ENCODE results near the gene DAPK2.

Gene DAPK2

DNA sequence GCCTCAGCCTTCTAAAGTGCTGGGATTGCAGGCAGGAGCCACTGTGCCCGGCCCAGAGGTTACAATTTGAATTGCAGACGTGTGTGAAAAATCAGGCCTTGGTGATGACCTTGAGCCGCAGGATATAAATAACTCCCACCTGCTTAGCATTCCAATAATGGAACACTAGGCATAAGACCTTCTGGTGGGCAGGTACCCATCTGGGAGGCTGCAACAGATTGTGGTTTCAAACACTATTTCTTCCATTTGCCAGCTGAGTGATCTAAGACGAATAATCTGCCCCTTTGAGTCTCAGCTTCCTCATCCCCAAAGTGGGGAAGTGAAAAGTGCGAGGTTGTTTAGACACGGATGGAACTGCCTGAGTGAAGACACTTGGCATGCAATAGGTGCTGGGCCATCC is 164.9 kb downstream of the DAPK2 start:
- in situ Hi-C loops (cut with MboI; ENCODE audit: low pct_unique_long_range_greater_than_20kb, low sequenced_read_pairs, unreplicated experiment): loop anchor here (25.0 kb wide), 1 partner anchor 394 kb away; no protein-coding TSS in a partner anchor
- DNase-seq (ENCODE audit: low spot score): no peak
- TF ChIP-seq, protein P1, sequence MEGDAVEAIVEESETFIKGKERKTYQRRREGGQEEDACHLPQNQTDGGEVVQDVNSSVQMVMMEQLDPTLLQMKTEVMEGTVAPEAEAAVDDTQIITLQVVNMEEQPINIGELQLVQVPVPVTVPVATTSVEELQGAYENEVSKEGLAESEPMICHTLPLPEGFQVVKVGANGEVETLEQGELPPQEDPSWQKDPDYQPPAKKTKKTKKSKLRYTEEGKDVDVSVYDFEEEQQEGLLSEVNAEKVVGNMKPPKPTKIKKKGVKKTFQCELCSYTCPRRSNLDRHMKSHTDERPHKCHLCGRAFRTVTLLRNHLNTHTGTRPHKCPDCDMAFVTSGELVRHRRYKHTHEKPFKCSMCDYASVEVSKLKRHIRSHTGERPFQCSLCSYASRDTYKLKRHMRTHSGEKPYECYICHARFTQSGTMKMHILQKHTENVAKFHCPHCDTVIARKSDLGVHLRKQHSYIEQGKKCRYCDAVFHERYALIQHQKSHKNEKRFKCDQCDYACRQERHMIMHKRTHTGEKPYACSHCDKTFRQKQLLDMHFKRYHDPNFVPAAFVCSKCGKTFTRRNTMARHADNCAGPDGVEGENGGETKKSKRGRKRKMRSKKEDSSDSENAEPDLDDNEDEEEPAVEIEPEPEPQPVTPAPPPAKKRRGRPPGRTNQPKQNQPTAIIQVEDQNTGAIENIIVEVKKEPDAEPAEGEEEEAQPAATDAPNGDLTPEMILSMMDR (IDR thresholded peaks at IDR 0.05; ENCODE audit: extremely low read depth, insufficient read depth, missing control alignments): no peak

DNA sequence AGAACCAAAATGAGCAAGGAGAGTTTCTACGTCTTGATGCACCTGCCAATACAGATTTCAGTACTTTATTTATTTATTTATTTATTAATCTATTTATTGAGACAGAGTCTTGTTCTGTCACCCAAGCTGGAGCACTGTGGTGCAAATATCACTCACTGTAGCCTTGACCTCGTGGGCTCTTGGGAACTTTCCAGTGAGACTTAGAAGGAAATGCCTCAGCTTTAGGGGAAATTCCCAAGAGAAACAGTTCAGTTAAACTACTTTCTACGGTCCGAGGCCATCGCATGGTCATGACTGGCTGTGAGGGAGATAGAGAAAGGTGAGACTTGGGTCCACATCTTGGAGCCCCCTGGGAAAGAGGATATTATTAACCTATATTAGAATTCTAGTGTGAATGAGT is 165.5 kb downstream of the DAPK2 start:
- no peak for DNase-seq (ENCODE audit: low spot score)
- in situ Hi-C loops (cut with MboI; ENCODE audit: low pct_unique_long_range_greater_than_20kb, low sequenced_read_pairs, unreplicated experiment): loop anchor here (25.0 kb wide), 1 partner anchor 393 kb away; no protein-coding TSS in a partner anchor
- TF ChIP-seq, protein P1 (IDR thresholded peaks at IDR 0.05; ENCODE audit: extremely low read depth, insufficient read depth, missing control alignments): no peak

DNA sequence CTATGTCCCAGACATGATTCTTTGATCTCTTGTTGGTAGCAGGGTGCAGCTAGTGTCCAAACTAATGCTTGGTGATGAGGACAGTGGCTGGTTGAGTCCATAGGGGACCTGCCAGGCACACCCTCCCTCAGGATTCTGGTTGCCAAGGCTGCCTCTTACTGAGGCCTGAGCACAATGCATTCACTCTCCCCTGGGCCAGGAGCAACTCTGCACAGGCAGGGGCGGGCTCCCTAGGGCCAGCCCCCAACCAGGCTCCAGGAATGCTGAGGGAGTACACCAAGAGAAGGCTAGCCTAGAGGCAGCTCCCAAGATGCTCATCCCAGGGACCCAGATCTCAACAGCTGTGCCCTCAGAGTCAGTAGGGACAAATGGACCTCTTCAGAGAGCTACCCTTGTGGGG is 166.3 kb downstream of the DAPK2 start:
- in situ Hi-C loops (cut with MboI; ENCODE audit: low pct_unique_long_range_greater_than_20kb, low sequenced_read_pairs, unreplicated experiment): loop anchor here (25.0 kb wide), 1 partner anchor 393 kb away; no protein-coding TSS in a partner anchor
- no peak for DNase-seq (ENCODE audit: low spot score)
- TF ChIP-seq, protein P1 (IDR thresholded peaks at IDR 0.05; ENCODE audit: extremely low read depth, insufficient read depth, missing control alignments): no peak

DNA sequence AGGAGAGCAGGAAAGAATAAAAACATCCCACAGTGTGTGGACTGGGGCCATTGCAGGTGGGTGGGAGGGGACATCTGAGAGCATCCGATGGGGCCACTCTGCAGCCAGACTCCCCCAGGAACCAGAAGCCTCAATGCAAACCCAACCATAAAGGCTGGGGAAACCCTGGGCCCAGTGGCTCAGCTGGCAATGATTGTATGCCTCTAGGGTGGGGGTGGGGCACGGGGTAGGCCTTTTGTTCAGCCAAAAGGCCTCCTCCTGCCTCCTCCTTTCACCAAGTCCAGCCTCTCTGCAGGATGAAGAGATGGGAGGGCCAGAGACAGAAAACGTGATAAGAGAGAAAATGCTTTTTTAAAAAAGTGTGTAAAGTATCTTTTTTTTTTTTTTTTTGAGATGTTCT is 167.1 kb downstream of the DAPK2 start:
- in situ Hi-C loops (cut with MboI; ENCODE audit: low pct_unique_long_range_greater_than_20kb, low sequenced_read_pairs, unreplicated experiment): loop anchor here (25.0 kb wide), 1 partner anchor 392 kb away; no protein-coding TSS in a partner anchor
- no peak for DNase-seq (ENCODE audit: low spot score)
- TF ChIP-seq, protein P1 (IDR thresholded peaks at IDR 0.05; ENCODE audit: extremely low read depth, insufficient read depth, missing control alignments): no peak

DNA sequence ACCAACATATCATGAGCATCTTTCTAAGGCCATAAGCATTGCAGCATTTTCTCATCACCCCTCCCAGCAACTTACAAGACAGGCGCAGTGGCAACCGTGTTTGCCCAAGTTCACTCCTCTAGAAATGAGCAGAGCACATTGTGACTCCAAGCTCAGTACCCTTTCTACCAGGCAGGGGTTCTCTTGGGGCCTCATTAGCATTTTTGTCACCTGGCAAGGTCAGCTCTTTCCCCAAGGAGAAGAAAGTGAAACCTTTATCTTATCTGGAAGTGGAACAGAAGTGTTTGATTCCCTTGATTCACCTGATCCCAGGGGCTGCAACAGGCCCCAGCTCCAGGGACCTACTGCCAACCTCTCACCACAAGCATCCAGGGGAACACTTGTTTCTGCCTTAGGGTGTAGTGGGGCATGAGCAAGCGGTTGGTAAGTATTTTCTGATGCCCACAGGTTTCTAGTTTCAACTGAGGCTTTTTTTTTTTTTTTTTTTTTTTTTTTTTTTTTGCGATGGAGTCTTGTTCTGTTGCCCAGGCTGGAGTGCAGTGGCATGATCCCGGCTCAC is 168.5 kb downstream of the DAPK2 start:
- DNase-seq (ENCODE audit: low spot score): no peak
- TF ChIP-seq, protein P1 (IDR thresholded peaks at IDR 0.05; ENCODE audit: extremely low read depth, insufficient read depth, missing control alignments): no peak
- in situ Hi-C loops (cut with MboI; ENCODE audit: low pct_unique_long_range_greater_than_20kb, low sequenced_read_pairs, unreplicated experiment): loop anchor here (25.0 kb wide), 1 partner anchor 390 kb away; no protein-coding TSS in a partner anchor

DNA sequence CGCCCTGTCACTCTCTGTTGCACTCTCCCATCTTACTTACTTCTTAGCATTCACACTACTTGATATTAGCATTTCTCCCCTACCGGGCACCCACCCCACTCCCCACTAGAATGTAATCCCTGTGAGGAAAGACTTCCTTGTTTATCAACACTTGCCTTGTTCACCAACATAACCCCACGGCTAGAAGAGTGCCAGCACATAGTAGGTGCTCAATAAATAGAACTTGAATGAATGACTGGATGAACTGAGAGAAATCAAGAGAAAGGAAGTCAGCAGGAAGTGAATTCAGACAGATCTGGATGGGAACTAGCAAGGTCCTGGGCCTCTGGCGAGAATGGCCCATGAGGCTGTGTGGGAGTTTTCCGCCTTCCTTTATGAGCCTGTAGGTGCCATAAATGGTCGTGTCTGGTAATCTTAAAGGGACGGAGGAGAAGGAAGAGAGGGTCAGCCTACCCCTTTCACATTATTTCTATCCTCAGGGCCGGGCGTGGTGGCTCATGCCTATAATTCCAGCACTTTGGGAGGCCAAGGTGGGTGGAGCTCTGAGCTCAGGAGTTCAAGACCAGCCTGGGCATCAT is 170.1 kb downstream of the DAPK2 start:
- in situ Hi-C loops (cut with MboI; ENCODE audit: low pct_unique_long_range_greater_than_20kb, low sequenced_read_pairs, unreplicated experiment): loop anchor here (25.0 kb wide), 1 partner anchor 389 kb away; no protein-coding TSS in a partner anchor
- no peak for DNase-seq (ENCODE audit: low spot score)
- TF ChIP-seq, protein P1 (IDR thresholded peaks at IDR 0.05; ENCODE audit: extremely low read depth, insufficient read depth, missing control alignments): no peak

All from GM13977 (cell line).